NT2/D1 (cell line): ENCODE measurements around the gene BCOR.

Source experiments
- SUZ12 ChIP-seq: IDR thresholded peaks from 2 replicates; pipeline ENCODE4 v1.6.1; 2011; ENCODE audit not compliant: insufficient read length, insufficient read depth; ENCODE audit errors: extremely low read depth
- YY1 ChIP-seq: IDR thresholded peaks from 2 replicates; pipeline ENCODE4 v1.6.1; 2011; ENCODE audit not compliant: insufficient read length, insufficient read depth
- ZNF274 ChIP-seq: IDR thresholded peaks from 2 replicates; pipeline ENCODE4 v1.6.1; 2011; ENCODE audit warnings: mild to moderate bottlenecking, low read depth, low read length

- no peak for TF ChIP-seq ZNF274
- no peak for TF ChIP-seq YY1
- no peak for TF ChIP-seq SUZ12
Observed at GRCh38 chrX:40091691-40092421, 5.9 kb downstream of the BCOR start.
